ENCODE results near the gene RILP.

GRCh38 chr17:1621273-1621954 is 28.3 kb downstream of the RILP start:
- no peak for TF ChIP-seq CTCF (conservative IDR thresholded peaks at IDR 0.05; ENCODE audit: low read depth, low read length)
- TF ChIP-seq EZH2phosphoT487 (IDR thresholded peaks at IDR 0.05; ENCODE audit: borderline replicate concordance, low read length): no peak

Data from PC-3 (cell line).